Measurements from ENCODE around the gene ZBTB7C. TPM values are rescaled to one million over a fixed set of nuclear protein-coding genes. Genes with fewer than 3 reads are reported as not detected.

The ZBTB7C gene
- total RNA-seq, 1 experiment from 2014 or later: not detected

DNA sequence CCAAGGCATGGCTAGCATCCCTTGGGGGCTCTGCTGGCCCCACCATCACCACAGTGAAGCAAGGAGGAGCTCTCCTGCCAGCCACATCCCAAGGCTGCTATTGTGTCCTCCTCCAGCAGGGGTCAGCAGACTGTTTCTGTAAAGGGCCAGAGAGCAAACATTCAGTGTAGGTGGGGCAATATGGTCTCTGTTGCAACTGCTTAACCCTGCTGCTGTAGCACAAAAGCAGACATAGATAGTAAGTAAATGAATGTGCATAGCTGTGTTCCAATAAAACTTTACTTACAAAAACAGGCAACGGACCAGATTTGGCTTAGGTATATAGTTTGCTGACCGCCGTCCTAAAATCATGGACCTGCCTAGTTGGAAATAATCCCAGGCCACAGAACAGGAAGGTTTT is 36.4 kb upstream of the ZBTB7C start:
- CTCF ChIA-PET: interaction anchor here (0.5 to 2.6 kb wide), 17 partner anchors 9 to 1058 kb away, joined by 3 to 16 read pairs (median 4); no protein-coding TSS in a partner anchor
- Mint-ChIP-seq H3K27me3 (ENCODE audit: unreplicated experiment) (peaks cover 71% of the 10 kb centered on the region), H3K27ac (ENCODE audit: unreplicated experiment) (no peak overlapping the region), H3K9me3 (ENCODE audit: low read depth, unreplicated experiment) (no peaks in the 10 kb centered on the region), H3K4me3 (ENCODE audit: low read depth, unreplicated experiment) (no peak overlapping the region), H3K4me1 (ENCODE audit: low read depth, unreplicated experiment) (no peaks in the 10 kb centered on the region), H3K36me3 (ENCODE audit: insufficient read depth, unreplicated experiment) (no peaks in the 10 kb centered on the region)
- intact Hi-C loops (cut with micrococcal nuclease; ENCODE audit: unreplicated experiment): loop anchor here (1.0 kb wide), 1 partner anchor 20 kb away; no protein-coding TSS in a partner anchor
- TF ChIP-seq, protein P1, sequence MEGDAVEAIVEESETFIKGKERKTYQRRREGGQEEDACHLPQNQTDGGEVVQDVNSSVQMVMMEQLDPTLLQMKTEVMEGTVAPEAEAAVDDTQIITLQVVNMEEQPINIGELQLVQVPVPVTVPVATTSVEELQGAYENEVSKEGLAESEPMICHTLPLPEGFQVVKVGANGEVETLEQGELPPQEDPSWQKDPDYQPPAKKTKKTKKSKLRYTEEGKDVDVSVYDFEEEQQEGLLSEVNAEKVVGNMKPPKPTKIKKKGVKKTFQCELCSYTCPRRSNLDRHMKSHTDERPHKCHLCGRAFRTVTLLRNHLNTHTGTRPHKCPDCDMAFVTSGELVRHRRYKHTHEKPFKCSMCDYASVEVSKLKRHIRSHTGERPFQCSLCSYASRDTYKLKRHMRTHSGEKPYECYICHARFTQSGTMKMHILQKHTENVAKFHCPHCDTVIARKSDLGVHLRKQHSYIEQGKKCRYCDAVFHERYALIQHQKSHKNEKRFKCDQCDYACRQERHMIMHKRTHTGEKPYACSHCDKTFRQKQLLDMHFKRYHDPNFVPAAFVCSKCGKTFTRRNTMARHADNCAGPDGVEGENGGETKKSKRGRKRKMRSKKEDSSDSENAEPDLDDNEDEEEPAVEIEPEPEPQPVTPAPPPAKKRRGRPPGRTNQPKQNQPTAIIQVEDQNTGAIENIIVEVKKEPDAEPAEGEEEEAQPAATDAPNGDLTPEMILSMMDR (IDR thresholded peaks at IDR 0.05; ENCODE audit: unreplicated experiment): peak; percentile 91
- DNase-seq: peak; percentile 89
- no TSS peak for BruUV-seq (replicated peaks)

DNA sequence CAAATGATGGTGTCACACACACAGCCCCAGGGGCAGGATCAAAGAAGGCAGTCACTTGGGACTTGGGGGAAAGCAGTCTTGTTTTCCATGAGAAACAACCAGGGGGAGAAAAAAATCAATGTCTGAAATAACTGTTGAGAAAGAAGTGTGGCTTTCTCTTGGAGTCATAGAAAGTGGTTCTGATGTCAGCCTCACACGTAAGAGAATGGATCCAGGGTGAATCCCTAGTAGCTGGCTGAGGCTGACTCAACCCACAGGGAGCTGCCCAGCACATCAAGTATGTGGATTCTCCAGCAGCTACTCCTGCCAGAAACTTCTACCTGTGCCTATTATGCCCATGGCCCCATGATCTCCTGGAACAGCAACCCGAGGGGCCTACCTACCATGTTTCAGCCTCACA is 33.6 kb upstream of the ZBTB7C start:
- BruUV-seq (replicated peaks): no TSS peak
- H3K36me3 Mint-ChIP-seq (ENCODE audit: insufficient read depth, unreplicated experiment): no peaks in the 10 kb centered on the region
- no peaks in the 10 kb centered on the region for H3K4me1 Mint-ChIP-seq (ENCODE audit: low read depth, unreplicated experiment)
- no peak overlapping the region for H3K27ac Mint-ChIP-seq (ENCODE audit: unreplicated experiment)
- CTCF ChIA-PET: no interaction called here
- TF ChIP-seq, protein P1 (IDR thresholded peaks at IDR 0.05; ENCODE audit: unreplicated experiment): no peak
- no peak overlapping the region for H3K4me3 Mint-ChIP-seq (ENCODE audit: low read depth, unreplicated experiment)
- no peaks in the 10 kb centered on the region for H3K9me3 Mint-ChIP-seq (ENCODE audit: low read depth, unreplicated experiment)
- DNase-seq: no peak
- H3K27me3 Mint-ChIP-seq (ENCODE audit: unreplicated experiment): peaks cover 70% of the 10 kb centered on the region
- intact Hi-C loops (cut with micrococcal nuclease; ENCODE audit: unreplicated experiment): no loop called here

DNA sequence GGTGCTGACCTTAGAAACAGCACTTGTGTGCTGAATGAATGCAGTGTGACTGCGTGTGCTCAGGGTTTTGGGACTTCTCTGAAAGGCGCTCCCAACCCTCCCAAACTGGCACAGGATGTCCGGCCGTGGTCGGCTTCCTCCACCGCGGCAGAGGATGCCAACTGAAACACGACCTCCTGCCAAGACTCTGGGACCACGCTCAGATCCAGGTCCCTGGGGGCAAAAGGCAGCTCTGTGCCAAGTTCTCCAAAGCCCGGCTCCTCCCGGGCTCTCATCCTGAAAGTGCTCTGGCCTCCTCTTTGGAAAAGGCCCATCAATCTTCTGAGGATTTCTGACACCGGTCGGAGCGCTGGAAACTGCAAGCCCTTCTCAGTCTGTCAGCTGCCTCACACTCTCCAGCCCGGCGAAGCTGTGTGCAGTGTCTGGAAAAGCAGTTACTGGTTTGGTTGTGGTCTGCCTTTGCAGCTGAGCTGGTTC is 32.3 kb upstream of the ZBTB7C start:
- Mint-ChIP-seq H3K4me1 (ENCODE audit: low read depth, unreplicated experiment) (no peaks in the 10 kb centered on the region), H3K27me3 (ENCODE audit: unreplicated experiment) (peaks cover 83% of the 10 kb centered on the region), H3K36me3 (ENCODE audit: insufficient read depth, unreplicated experiment) (no peaks in the 10 kb centered on the region), H3K4me3 (ENCODE audit: low read depth, unreplicated experiment) (no peak overlapping the region), H3K27ac (ENCODE audit: unreplicated experiment) (no peak overlapping the region), H3K9me3 (ENCODE audit: low read depth, unreplicated experiment) (no peaks in the 10 kb centered on the region)
- CTCF ChIA-PET: no interaction called here
- TF ChIP-seq, protein P1 (IDR thresholded peaks at IDR 0.05; ENCODE audit: unreplicated experiment): no peak
- BruUV-seq (replicated peaks): no TSS peak
- intact Hi-C loops (cut with micrococcal nuclease; ENCODE audit: unreplicated experiment): no loop called here
- DNase-seq: no peak

DNA sequence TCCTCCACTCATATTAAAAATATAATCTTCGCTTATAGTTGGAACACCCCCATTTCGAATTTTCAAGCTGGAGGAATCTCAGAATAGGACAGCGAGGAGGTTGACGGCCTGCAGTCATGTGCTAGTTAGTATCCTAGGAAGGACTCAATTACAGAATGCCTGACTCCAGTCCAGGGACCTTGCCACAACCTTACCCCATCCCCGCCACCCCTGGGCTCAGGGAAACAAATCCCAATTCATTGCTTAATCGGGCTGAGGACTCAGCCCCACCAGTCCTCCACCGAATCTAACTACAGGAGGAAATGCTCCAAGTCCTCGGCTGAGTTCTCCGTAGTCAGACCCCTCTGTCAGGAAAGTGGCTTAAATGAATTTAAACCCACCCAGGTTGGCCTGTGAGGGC is 31.7 kb upstream of the ZBTB7C start:
- BruUV-seq (replicated peaks): no TSS peak
- intact Hi-C loops (cut with micrococcal nuclease; ENCODE audit: unreplicated experiment): no loop called here
- CTCF ChIA-PET: no interaction called here
- Mint-ChIP-seq H3K4me1 (ENCODE audit: low read depth, unreplicated experiment) (no peaks in the 10 kb centered on the region), H3K9me3 (ENCODE audit: low read depth, unreplicated experiment) (no peaks in the 10 kb centered on the region), H3K27me3 (ENCODE audit: unreplicated experiment) (peaks cover 88% of the 10 kb centered on the region), H3K36me3 (ENCODE audit: insufficient read depth, unreplicated experiment) (no peaks in the 10 kb centered on the region), H3K4me3 (ENCODE audit: low read depth, unreplicated experiment) (no peak overlapping the region), H3K27ac (ENCODE audit: unreplicated experiment) (no peak overlapping the region)
- no peak for DNase-seq
- TF ChIP-seq, protein P1 (IDR thresholded peaks at IDR 0.05; ENCODE audit: unreplicated experiment): no peak

All from Calu3 (cell line).